Myometrial cell (primary cell): Measurements from ENCODE around the gene TMEM30B. TPM values are rescaled to one million over a fixed set of nuclear protein-coding genes. Genes with fewer than 3 reads are reported as not detected.

Experiments used
- total RNA-seq: library from RNA; depleted of rRNA; stranded (reverse); fragments of >200 nt; gene quantifications from 2 replicates; pipeline ENCODE4 v1.2.3, GENCODE V29; 2015

Gene TMEM30B, protein sequence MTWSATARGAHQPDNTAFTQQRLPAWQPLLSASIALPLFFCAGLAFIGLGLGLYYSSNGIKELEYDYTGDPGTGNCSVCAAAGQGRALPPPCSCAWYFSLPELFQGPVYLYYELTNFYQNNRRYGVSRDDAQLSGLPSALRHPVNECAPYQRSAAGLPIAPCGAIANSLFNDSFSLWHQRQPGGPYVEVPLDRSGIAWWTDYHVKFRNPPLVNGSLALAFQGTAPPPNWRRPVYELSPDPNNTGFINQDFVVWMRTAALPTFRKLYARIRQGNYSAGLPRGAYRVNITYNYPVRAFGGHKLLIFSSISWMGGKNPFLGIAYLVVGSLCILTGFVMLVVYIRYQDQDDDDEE
- not detected in 2 replicates for total RNA-seq

DNA sequence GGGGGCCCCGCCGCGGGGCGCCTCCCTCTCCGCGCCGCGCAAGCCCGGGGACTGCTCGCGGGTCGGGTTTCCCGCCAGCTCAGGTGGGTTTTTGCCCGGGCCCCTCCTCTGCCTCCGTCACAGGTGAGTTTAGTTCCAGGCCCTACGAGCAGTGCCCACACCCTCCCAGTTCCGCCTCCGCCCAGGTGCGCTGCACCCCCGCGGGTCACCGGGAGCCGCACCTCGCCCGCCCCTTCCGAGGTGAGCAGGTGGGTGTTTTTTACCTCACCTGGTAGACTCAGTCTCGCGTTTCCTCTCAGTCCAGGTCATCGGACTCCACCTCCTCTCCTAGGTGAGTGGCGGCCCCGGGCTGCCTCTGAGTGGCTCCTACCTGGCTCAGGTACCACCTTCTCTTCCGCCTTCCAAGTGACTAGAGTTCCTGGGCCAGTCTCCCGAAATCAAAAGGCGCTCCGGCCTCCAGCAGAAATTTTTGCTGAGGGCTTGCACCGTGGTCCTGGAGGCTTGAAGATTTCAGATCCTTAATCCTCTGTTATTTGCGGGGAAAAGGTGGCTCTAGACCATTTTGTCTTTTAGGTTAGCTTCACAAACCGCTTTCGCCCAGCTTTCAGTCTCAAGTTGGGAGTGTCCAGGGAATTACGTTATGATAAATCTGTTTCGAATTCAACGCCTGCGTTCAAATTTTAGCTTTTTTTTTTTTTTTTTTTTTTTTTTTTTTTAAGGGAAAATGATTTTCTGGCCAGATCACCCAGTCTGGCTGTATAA, at the start of gene TMEM30B:
TMEM30B (minus strand) TSS at position 153 of the 762 bp plus-strand sequence. CDS start 191 bp downstream, outside the sequence.

GRCh38 chr14:61321385-61322010, 40.4 kb upstream of the TMEM30B start, which contains the start of gene PRKCH:
Gene PRKCH, plus strand, starts transcription at chr14:61321579. Its CDS starts 523 bp downstream, at chr14:61322102.

Other genes with a start within 250 kb of the TMEM30B start
- 2.0 and 13.3 TPM in 2 replicates for gene PRKCH, start 40.2 kb upstream of the TMEM30B start, total RNA-seq